ENCODE measurements around the gene GABPB1. TPM values are rescaled to one million over a fixed set of nuclear protein-coding genes. Genes with fewer than 3 reads are reported as not detected.
A peak's percentile ranks its signal among the peaks of the same experiment; 100 is the strongest.

Gene GABPB1
- total RNA-seq, 2 donors from 2014 or later: 13.0 to 27.8 TPM

- peak overlapping the region; percentile 86 for H3K4me3 ChIP-seq
- ATAC-seq (ENCODE audit: insufficient number of reproducible peaks, low FRiP score, low read depth) (peak; percentile 30), DNase-seq (ENCODE audit: low spot score) (no peak)
- no peaks in the 10 kb centered on the region for H3K9me3 ChIP-seq
- TF ChIP-seq, protein P1, sequence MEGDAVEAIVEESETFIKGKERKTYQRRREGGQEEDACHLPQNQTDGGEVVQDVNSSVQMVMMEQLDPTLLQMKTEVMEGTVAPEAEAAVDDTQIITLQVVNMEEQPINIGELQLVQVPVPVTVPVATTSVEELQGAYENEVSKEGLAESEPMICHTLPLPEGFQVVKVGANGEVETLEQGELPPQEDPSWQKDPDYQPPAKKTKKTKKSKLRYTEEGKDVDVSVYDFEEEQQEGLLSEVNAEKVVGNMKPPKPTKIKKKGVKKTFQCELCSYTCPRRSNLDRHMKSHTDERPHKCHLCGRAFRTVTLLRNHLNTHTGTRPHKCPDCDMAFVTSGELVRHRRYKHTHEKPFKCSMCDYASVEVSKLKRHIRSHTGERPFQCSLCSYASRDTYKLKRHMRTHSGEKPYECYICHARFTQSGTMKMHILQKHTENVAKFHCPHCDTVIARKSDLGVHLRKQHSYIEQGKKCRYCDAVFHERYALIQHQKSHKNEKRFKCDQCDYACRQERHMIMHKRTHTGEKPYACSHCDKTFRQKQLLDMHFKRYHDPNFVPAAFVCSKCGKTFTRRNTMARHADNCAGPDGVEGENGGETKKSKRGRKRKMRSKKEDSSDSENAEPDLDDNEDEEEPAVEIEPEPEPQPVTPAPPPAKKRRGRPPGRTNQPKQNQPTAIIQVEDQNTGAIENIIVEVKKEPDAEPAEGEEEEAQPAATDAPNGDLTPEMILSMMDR (IDR thresholded peaks at IDR 0.05): no peak
- no peaks in the 10 kb centered on the region for H3K36me3 ChIP-seq
- no peaks in the 10 kb centered on the region for H3K27me3 ChIP-seq (replicated peaks; ENCODE audit: insufficient read depth)
- H3K27ac ChIP-seq: peak overlapping the region; percentile 98 to 99
- peaks cover 47 to 53% of the 10 kb centered on the region in 2 donors for H3K4me1 ChIP-seq (ENCODE audit: control insufficient read depth in 1 of 2, low read depth in 2 of 2)
Measured at GRCh38 chr15:50353975-50354837, 792 bp downstream of the GABPB1 start.

DNA sequence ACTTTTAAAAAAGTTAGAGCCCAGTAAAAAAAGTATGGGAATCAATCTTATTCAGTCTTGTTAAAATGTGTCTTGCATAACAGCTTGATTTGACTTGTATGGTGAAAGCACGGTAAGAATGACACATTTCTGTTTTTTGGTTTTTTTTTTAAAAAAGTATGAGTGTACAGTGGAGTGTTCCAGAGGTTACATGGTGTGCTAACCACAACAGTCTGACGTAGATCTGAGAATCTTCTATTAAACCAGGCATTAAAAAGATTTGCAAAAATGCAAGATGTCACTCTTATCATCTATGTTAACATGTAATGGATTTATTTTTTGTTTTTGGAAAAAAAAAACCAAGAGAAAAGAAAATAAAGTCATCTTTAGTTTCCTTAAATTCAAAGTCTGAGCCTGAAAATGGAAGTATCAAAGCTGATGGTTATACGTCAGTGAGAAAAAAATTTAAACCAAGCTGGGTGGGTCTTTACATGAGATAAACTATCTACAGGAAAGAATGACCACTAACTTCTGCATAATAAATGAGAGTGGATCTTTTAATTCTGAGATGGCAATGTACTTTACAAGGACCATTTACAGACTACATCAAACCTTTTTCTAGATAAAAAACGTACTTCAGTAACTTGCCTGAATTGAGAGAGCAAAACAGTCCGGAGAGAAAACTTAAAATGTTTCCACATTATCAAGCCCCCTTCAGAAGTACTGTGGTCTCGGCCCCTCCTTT is 1.6 kb downstream of the GABPB1 start:
- TF ChIP-seq, protein P1 (IDR thresholded peaks at IDR 0.05): no peak

DNA sequence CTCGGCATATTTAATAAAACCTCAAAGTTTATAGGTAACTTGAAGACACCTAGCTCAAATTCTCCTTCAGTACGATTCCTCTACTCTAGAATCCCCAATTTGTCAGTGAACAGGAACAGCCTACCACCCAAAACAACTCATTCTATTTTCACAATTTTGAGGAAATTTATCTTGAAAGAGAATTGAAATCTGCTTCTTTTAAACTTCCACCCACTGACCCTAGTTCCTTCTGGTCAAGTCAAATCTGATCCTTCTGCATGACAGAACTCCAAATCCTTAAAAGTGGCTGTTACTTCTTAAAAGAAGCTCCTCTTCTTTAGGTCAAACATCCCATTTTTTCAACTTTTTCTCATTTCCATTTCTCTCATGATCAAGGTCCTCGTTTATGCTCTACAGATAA is 4.4 kb downstream of the GABPB1 start:
- Histone ChIP-seq H3K4me1 (ENCODE audit: control insufficient read depth in 1 of 2, low read depth in 2 of 2) (peaks cover 40 to 45% of the 10 kb centered on the region in 2 donors), H3K27ac (no peak overlapping the region), H3K9me3 (no peaks in the 10 kb centered on the region), H3K27me3 (replicated peaks; ENCODE audit: insufficient read depth) (no peaks in the 10 kb centered on the region), H3K4me3 (peak overlapping the region; percentile 20), H3K36me3 (no peaks in the 10 kb centered on the region)
- ATAC-seq (ENCODE audit: insufficient number of reproducible peaks, low FRiP score, low read depth) (no peak), DNase-seq (ENCODE audit: low spot score) (no peak)
- TF ChIP-seq, protein P1 (IDR thresholded peaks at IDR 0.05): no peak

More for the DNA sequence above, 1.6 kb downstream of the GABPB1 start:
- peak overlapping the region; percentile 86 for H3K4me3 ChIP-seq
- DNase-seq (ENCODE audit: low spot score) (no peak), ATAC-seq (ENCODE audit: insufficient number of reproducible peaks, low FRiP score, low read depth) (peak; percentile 67)
- H3K4me1 ChIP-seq (ENCODE audit: control insufficient read depth in 1 of 2, low read depth in 2 of 2): peaks cover 55 to 56% of the 10 kb centered on the region in 2 donors
- H3K9me3 ChIP-seq: no peaks in the 10 kb centered on the region
- H3K27ac ChIP-seq: peak overlapping the region; percentile 98 to 99
- H3K27me3 ChIP-seq (replicated peaks; ENCODE audit: insufficient read depth): no peaks in the 10 kb centered on the region
- H3K36me3 ChIP-seq: no peaks in the 10 kb centered on the region

DNA sequence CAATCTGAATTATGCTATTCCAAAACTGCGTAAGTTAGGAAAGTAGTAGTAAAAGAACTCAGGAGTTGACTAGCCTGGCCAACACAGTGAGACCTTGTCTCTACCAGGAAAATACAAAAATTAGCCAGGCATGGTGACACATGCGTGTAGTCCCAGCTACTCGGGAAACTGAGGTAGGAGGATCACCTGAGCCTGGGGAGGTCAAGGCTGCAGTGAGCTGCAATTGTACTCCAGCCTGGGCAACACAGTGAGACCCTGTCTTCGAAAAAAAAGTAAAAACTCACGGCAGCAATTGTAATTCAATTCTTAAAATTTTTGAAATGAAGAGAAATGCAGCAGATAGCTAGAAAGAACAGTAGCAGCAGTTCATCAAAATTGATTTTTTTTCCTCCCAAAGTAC is 9.7 kb downstream of the GABPB1 start:
- TF ChIP-seq, protein P1 (IDR thresholded peaks at IDR 0.05): no peak
- Histone ChIP-seq H3K4me3 (no peak overlapping the region), H3K36me3 (no peaks in the 10 kb centered on the region), H3K4me1 (ENCODE audit: control insufficient read depth in 1 of 2, low read depth in 2 of 2) (peaks cover 14 to 20% of the 10 kb centered on the region in 2 donors), H3K27ac (no peak overlapping the region), H3K9me3 (no peaks in the 10 kb centered on the region), H3K27me3 (replicated peaks; ENCODE audit: insufficient read depth) (no peaks in the 10 kb centered on the region)
- ATAC-seq (ENCODE audit: insufficient number of reproducible peaks, low FRiP score, low read depth): no peak
- no peak for DNase-seq (ENCODE audit: low spot score)

DNA sequence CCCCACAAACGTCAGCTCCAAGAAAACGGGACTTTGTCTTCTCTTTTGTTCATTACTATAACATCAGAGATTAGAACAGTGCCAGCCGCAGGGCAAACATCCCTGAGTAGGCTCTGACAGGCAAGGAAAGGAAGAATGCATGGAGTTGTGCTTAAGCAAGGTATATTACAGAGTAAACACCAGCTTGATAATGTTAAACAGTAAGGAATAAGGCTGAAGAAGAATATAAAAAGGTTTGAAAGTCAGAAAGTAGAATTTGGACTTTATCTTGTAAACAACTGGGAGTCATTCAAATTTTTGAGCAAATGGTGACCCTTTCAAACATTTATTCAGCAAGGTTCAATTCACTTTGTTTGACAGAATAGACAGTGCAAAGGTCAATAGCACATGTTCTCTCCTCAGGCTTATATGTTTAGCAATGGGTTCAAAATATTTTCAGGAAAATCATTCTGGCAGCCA is 11.0 kb downstream of the GABPB1 start:
- Histone ChIP-seq H3K9me3 (no peaks in the 10 kb centered on the region), H3K4me1 (ENCODE audit: control insufficient read depth in 1 of 2, low read depth in 2 of 2) (peaks cover 1 to 9% of the 10 kb centered on the region in 2 donors), H3K27ac (no peak overlapping the region), H3K4me3 (no peak overlapping the region), H3K36me3 (no peaks in the 10 kb centered on the region), H3K27me3 (replicated peaks; ENCODE audit: insufficient read depth) (no peaks in the 10 kb centered on the region)
- DNase-seq (ENCODE audit: low spot score) (no peak), ATAC-seq (ENCODE audit: insufficient number of reproducible peaks, low FRiP score, low read depth) (no peak)
- TF ChIP-seq, protein P1 (IDR thresholded peaks at IDR 0.05): no peak

Measured in thoracic aorta (tissue), 2 donors.